BJ (cell line): ENCODE data around the gene PUS3. TPM values are rescaled to one million over a fixed set of nuclear protein-coding genes. Genes with fewer than 3 reads are reported as not detected.
A peak's percentile ranks its signal among the peaks of the same experiment; 100 is the strongest.
"Not testable (repeated sequence)": the region's sequence is repeated elsewhere in the genome, so short reads cannot be mapped to it uniquely, and the experiment has no call there.

Experiments used
- CTCF ChIA-PET: fragments of 350-600 bp; formaldehyde crosslinking; extraction: SDS; loops from one replicate; lab custom pipeline; 2021; ENCODE audit warnings: antibody characterized with exemption, inconsistent platforms; lab: Yijun Ruan, JAX
- POLR2A ChIA-PET: fragments of 300-600 bp; sonication (Branson Sonifier 250); formaldehyde crosslinking; extraction: SDS; loops from one replicate; lab custom pipeline; 2021; ENCODE audit warnings: antibody characterized with exemption; lab: Charles Lee
- DNase-seq: peaks from one replicate; pipeline ENCODE4 v3.0.0-alpha.2; 2011; ENCODE audit warnings: low read depth
- H3K27me3 ChIP-seq: 2 replicates; pipeline ENCODE4 v1.6.0; 2011; ENCODE audit warnings: low read length; ENCODE audit not compliant: control insufficient read depth, insufficient read depth
- H3K36me3 ChIP-seq: 2 replicates; pipeline ENCODE4 v1.5.1; 2011; ENCODE audit warnings: low read length; ENCODE audit not compliant: control insufficient read depth, insufficient read depth
- H3K4me3 ChIP-seq: 2 replicates; pipeline ENCODE4 v1.5.1; 2011; ENCODE audit warnings: low read depth, mild to moderate bottlenecking, control low read depth, low read length
- CTCF ChIP-seq: IDR thresholded peaks from 2 replicates; pipeline ENCODE4 v1.5.1; 2011; ENCODE audit warnings: low read depth, mild to moderate bottlenecking, control low read depth, inconsistent platforms, low read length, moderate library complexity; ENCODE audit not compliant: insufficient read depth
- polyA plus RNA-seq: library from polyadenylated mRNA; depleted of rRNA; stranded (reverse); fragments of >200 nt; gene quantifications from 2 replicates; pipeline ENCODE4 v1.2.3, GENCODE V29; 2011

Gene PUS3
- polyA plus RNA-seq, 1 experiment, result 4.1 TPM

- DNase-seq, result no peak
- H3K36me3 ChIP-seq, result no peaks in the 10 kb centered on the region
- CTCF ChIA-PET, result interaction anchor here (1.0 to 1.2 kb wide), 5 partner anchors 14 to 249 kb away, joined by 3 to 4 read pairs (median 4); no protein-coding TSS in a partner anchor
- peak; percentile 80 for TF ChIP-seq CTCF
- H3K4me3 ChIP-seq, result no peak overlapping the region
- POLR2A ChIA-PET, result no interaction called here
- no peaks in the 10 kb centered on the region for H3K27me3 ChIP-seq
Measured at GRCh38 chr11:125874556-125875124, 28.4 kb downstream of the PUS3 start.

- TF ChIP-seq CTCF, result no peak
- H3K36me3 ChIP-seq, result no peaks in the 10 kb centered on the region
- no peak overlapping the region for H3K4me3 ChIP-seq
- no peaks in the 10 kb centered on the region for H3K27me3 ChIP-seq
- CTCF ChIA-PET, result interaction anchor here (1.2 to 1.5 kb wide), 3 partner anchors 151 to 441 kb away, joined by 4 to 7 read pairs (median 4); no protein-coding TSS in a partner anchor
- POLR2A ChIA-PET, result no interaction called here
- no peak for DNase-seq
Measured at GRCh38 chr11:125873881-125874555, 29.0 kb downstream of the PUS3 start.

- no peaks in the 10 kb centered on the region for H3K27me3 ChIP-seq
- TF ChIP-seq CTCF, result no peak
- POLR2A ChIA-PET, result no interaction called here
- CTCF ChIA-PET, result interaction anchor here (2.0 kb wide), 1 partner anchor 148 kb away, joined by 6 read pairs; no protein-coding TSS in a partner anchor
- no peaks in the 10 kb centered on the region for H3K36me3 ChIP-seq
- no peak for DNase-seq
- H3K4me3 ChIP-seq, result no peak overlapping the region
Measured at GRCh38 chr11:125872138-125872491, 30.9 kb downstream of the PUS3 start.

GRCh38 chr11:125871391-125872137, 31.4 kb downstream of the PUS3 start:
- POLR2A ChIA-PET, result no interaction called here
- CTCF ChIA-PET, result interaction anchor here (2.0 kb wide), 1 partner anchor 148 kb away, joined by 6 read pairs; no protein-coding TSS in a partner anchor
- Histone ChIP-seq H3K36me3 (no peaks in the 10 kb centered on the region), H3K27me3 (no peaks in the 10 kb centered on the region), H3K4me3 (no peak overlapping the region)
- DNase-seq, result no peak
- peak; percentile 67 for TF ChIP-seq CTCF

GRCh38 chr11:125869521-125869920, 33.5 kb downstream of the PUS3 start:
- DNase-seq, result no peak
- CTCF ChIA-PET, result no interaction called here
- no peaks in the 10 kb centered on the region for H3K36me3 ChIP-seq
- TF ChIP-seq CTCF, result no peak
- POLR2A ChIA-PET, result no interaction called here
- H3K4me3 ChIP-seq, result no peak overlapping the region
- no peaks in the 10 kb centered on the region for H3K27me3 ChIP-seq

GRCh38 chr11:125865354-125865753, 37.7 kb downstream of the PUS3 start:
- H3K27me3 ChIP-seq, POLR2A ChIA-PET, H3K36me3 ChIP-seq, DNase-seq, H3K4me3 ChIP-seq, CTCF ChIA-PET: not testable (repeated sequence)

- H3K4me3 ChIP-seq, H3K27me3 ChIP-seq, CTCF ChIA-PET, DNase-seq, POLR2A ChIA-PET, H3K36me3 ChIP-seq: not testable (repeated sequence)
Measured at GRCh38 chr11:125862786-125863185, 40.2 kb downstream of the PUS3 start.
